Uterus (tissue), 4 donors: Measurements from ENCODE around the gene ADORA1. TPM values are rescaled to one million over a fixed set of nuclear protein-coding genes. Genes with fewer than 3 reads are reported as not detected.
A peak's percentile ranks its signal among the peaks of the same experiment; 100 is the strongest.

Experiments used
- DNase-seq, 2 donors: peaks; one replicate each; pipeline ENCODE4 v3.0.0-alpha.2; 2019 to 2020
- H3K27ac ChIP-seq, 2 donors: fragments of 200-600 bp; sonication (generic); 1 replicate in 1 of 2; 2 replicates in 1 of 2; pipeline ENCODE4 v1.5.1; 2016 to 2018
- H3K27me3 ChIP-seq, 2 donors: fragments of 200-600 bp; sonication (generic); one replicate each; pipeline ENCODE4 v1.5.1; 2018 to 2019; ENCODE audit warnings: control low read depth in 1 of 2
- H3K36me3 ChIP-seq, 2 donors: fragments of 200-600 bp; sonication (generic); one replicate each; pipeline ENCODE4 v1.5.1; 2019; ENCODE audit warnings: control low read depth in 1 of 2
- H3K4me1 ChIP-seq, 2 donors: fragments of 200-600 bp; sonication (generic); one replicate each; pipeline ENCODE4 v1.5.1; 2018 to 2019; ENCODE audit warnings: control low read depth in 1 of 2
- H3K4me3 ChIP-seq, 2 donors: fragments of 200-600 bp; sonication (generic); 1 replicate in 1 of 2; 2 replicates in 1 of 2; pipeline ENCODE4 v1.5.1; 2018 to 2019; ENCODE audit warnings: mild to moderate bottlenecking in 1 of 2
- H3K9me3 ChIP-seq, 2 donors: fragments of 200-600 bp; sonication (generic); one replicate each; pipeline ENCODE4 v1.5.1; 2019; ENCODE audit warnings: control low read depth in 1 of 2
- CTCF ChIP-seq, 4 experiments: fragments of 200-600 bp in 2 of 4; fragments of 450-650 bp in 2 of 4; sonication (generic) in 2 of 4; IDR thresholded peaks; one replicate each; pipeline ENCODE4 v1.5.1; 2016 to 2019; ENCODE audit warnings: antibody characterized with exemption in 4 of 4, mild to moderate bottlenecking in 2 of 4, moderate library complexity in 1 of 4
- POLR2A ChIP-seq, 2 donors: fragments of 450-650 bp; IDR thresholded peaks; one replicate each; pipeline ENCODE4 v1.6.1; 2016; ENCODE audit warnings: antibody characterized with exemption in 2 of 2, mild to moderate bottlenecking in 1 of 2, moderate library complexity in 1 of 2
- intact Hi-C: fragments of 100-400 bp; cut with DNase I; formaldehyde crosslinking; loops from one replicate; pipeline ENCODE4 v1.15.1; 2023; ENCODE audit warnings: low total_unique reads
- total RNA-seq, 4 donors: library from RNA; depleted of rRNA in 3 of 4; stranded (reverse); fragments of >200 nt in 3 of 4; gene quantifications; one replicate each; pipeline versions ENCODE4 v1.1.0 to v1.2.4, GENCODE V29; 2014 to 2023
- donor health status: DM: yes; HTN: yes; CAD: no.

Gene ADORA1
- total RNA-seq, 4 donors from 2014 or later = 3.0 TPM; not detected in 2

- H3K27me3 ChIP-seq = no peaks in the 10 kb centered on the region
- H3K4me3 ChIP-seq = no peak overlapping the region
- H3K4me1 ChIP-seq = peaks cover 0 to 9% of the 10 kb centered on the region in 2 donors
- H3K27ac ChIP-seq = peak overlapping the region; percentile 60 to 70
- DNase-seq = no peak
- no peaks in the 10 kb centered on the region for H3K9me3 ChIP-seq
- no peaks in the 10 kb centered on the region for H3K36me3 ChIP-seq
- TF ChIP-seq POLR2A (IDR thresholded peaks at IDR 0.05) (no peak), CTCF (IDR thresholded peaks at IDR 0.05) (no peak)
- intact Hi-C loops = no loop called here
These were observed 71.9 kb downstream of the ADORA1 start for GRCh38 chr1:203199481-203199815.

GRCh38 chr1:203199816-203200571, 72.5 kb downstream of the ADORA1 start:
- intact Hi-C loops = no loop called here
- no peak for TF ChIP-seq POLR2A (IDR thresholded peaks at IDR 0.05)
- no peak for TF ChIP-seq CTCF (IDR thresholded peaks at IDR 0.05)
- H3K27ac ChIP-seq = peak overlapping the region; percentile 60 to 70
- DNase-seq = peak; percentile 45 to 57
- peaks cover 0 to 9% of the 10 kb centered on the region in 2 donors for H3K4me1 ChIP-seq
- H3K27me3 ChIP-seq = no peaks in the 10 kb centered on the region
- no peaks in the 10 kb centered on the region for H3K9me3 ChIP-seq
- H3K36me3 ChIP-seq = no peaks in the 10 kb centered on the region
- no peak overlapping the region for H3K4me3 ChIP-seq

GRCh38 chr1:203200916-203201315, 73.4 kb downstream of the ADORA1 start:
- Histone ChIP-seq H3K36me3 (no peaks in the 10 kb centered on the region), H3K27me3 (no peaks in the 10 kb centered on the region), H3K4me3 (no peak overlapping the region), H3K9me3 (no peaks in the 10 kb centered on the region), H3K27ac (peak overlapping the region; percentile 57 to 70), H3K4me1 (peaks cover 0 to 9% of the 10 kb centered on the region in 2 donors)
- intact Hi-C loops = no loop called here
- no peak for DNase-seq
- TF ChIP-seq POLR2A (IDR thresholded peaks at IDR 0.05) = no peak
- TF ChIP-seq CTCF (IDR thresholded peaks at IDR 0.05) = no peak

- H3K4me1 ChIP-seq = peaks cover 0 to 9% of the 10 kb centered on the region in 2 donors
- H3K27me3 ChIP-seq = no peaks in the 10 kb centered on the region
- no peak overlapping the region for H3K4me3 ChIP-seq
- TF ChIP-seq CTCF (IDR thresholded peaks at IDR 0.05) = no peak
- TF ChIP-seq POLR2A (IDR thresholded peaks at IDR 0.05) = no peak
- peak overlapping the region; percentile 64 to 70 for H3K27ac ChIP-seq
- H3K36me3 ChIP-seq = no peaks in the 10 kb centered on the region
- DNase-seq = no peak
- intact Hi-C loops = no loop called here
- no peaks in the 10 kb centered on the region for H3K9me3 ChIP-seq
These were observed 74.1 kb downstream of the ADORA1 start for GRCh38 chr1:203201516-203202205.
